ENCODE results near the gene CCDC142. TPM values are rescaled to one million over a fixed set of nuclear protein-coding genes. Genes with fewer than 3 reads are reported as not detected.
A peak's percentile ranks its signal among the peaks of the same experiment; 100 is the strongest.

Gene CCDC142
- total and polyA plus RNA-seq, 2 of the 8 experiments (the other 6 are each of a cell fraction or from before 2014, with no cell fraction given) = 6.0 to 10.7 TPM

- TF ChIP-seq USF2 (IDR thresholded peaks at IDR 0.05; ENCODE audit: low read length) = no peak
- no peak for TF ChIP-seq JUN (IDR thresholded peaks at IDR 0.05; ENCODE audit: low read depth, low read length)
- peak; percentile 11 for TF ChIP-seq KDM4A (IDR thresholded peaks at IDR 0.05; ENCODE audit: low read depth, low read length, severe bottlenecking)
- peak; percentile 80 for TF ChIP-seq GABPA (IDR thresholded peaks at IDR 0.05; ENCODE audit: borderline replicate concordance, insufficient read depth, low read length)
- no peak; the same call in 1 of the 2 replicates for TF ChIP-seq ATF2 (IDR thresholded peaks at IDR 0.05; ENCODE audit: low read length)
- TF ChIP-seq SP4 (IDR thresholded peaks at IDR 0.05; ENCODE audit: low read length) = 0 out of 2 replicates have a peak, but pooled peaks have one; percentile 63
- TF ChIP-seq KDM1A (IDR thresholded peaks at IDR 0.05; ENCODE audit: borderline replicate concordance, low read length) = no peak
- peak; percentile 63 for TF ChIP-seq CHD2 (IDR thresholded peaks at IDR 0.05; ENCODE audit: low read length)
- peak; percentile 85 for TF ChIP-seq TEAD4 (IDR thresholded peaks at IDR 0.05; ENCODE audit: low read depth, low read length)
- peak; percentile 34 for TF ChIP-seq SAP30 (IDR thresholded peaks at IDR 0.05; ENCODE audit: insufficient read depth, insufficient replicate concordance, low read length)
- no peak for TF ChIP-seq SP2 (IDR thresholded peaks at IDR 0.05; ENCODE audit: low read length)
- TF ChIP-seq POLR2A (IDR thresholded peaks at IDR 0.05; ENCODE audit: control extremely low read depth in 1 of 2, low read depth in 2 of 2, low read length in 2 of 2) = peak in 1 of 2 experiments; percentile 91; a peak in 2 of 3 replicates
- peak in 1 of 2 experiments; percentile 87; a peak in 2 of 4 replicates for TF ChIP-seq HDAC2 (IDR thresholded peaks at IDR 0.05; ENCODE audit: borderline replicate concordance in 1 of 2, low read depth in 2 of 2, low read length in 2 of 2)
- peak; percentile 90 for TF ChIP-seq PHF8 (conservative IDR thresholded peaks at IDR 0.05; ENCODE audit: low read depth, low read length)
- peak; percentile 71 for TF ChIP-seq CREB1 (IDR thresholded peaks at IDR 0.05)
- no peak for TF ChIP-seq SIRT6 (IDR thresholded peaks at IDR 0.05; ENCODE audit: low read length)
- TF ChIP-seq SIN3A (conservative IDR thresholded peaks at IDR 0.05 in 1 of 2, IDR thresholded peaks at IDR 0.05 in 1 of 2; ENCODE audit: low read depth in 1 of 2, low read length in 2 of 2) = peak; percentile 20 to 60; a peak in 1 of 4 replicates
- TF ChIP-seq BCL11A (IDR thresholded peaks at IDR 0.05; ENCODE audit: low read depth in 2 of 2, low read length in 2 of 2) = no peak
- TF ChIP-seq MAFK (IDR thresholded peaks at IDR 0.05; ENCODE audit: low read depth, low read length) = no peak
- TF ChIP-seq SP1 (IDR thresholded peaks at IDR 0.05; ENCODE audit: low read depth, low read length) = peak; percentile 47; the same call in 1 of the 2 replicates
These were observed at the start of gene CCDC142, which contains the start of gene TTC31 (continued) for GRCh38 chr2:74482801-74483674.

Data from H1 (cell line).